IMR-90 (cell line): ENCODE measurements around the gene PMCH.

Experiments
- CEBPB ChIP-seq: IDR thresholded peaks from 2 replicates; pipeline ENCODE4 v1.6.1; 2012; ENCODE audit warnings: low read depth, low read length, improper control_type of control experiment
- CTCF ChIP-seq: conservative IDR thresholded peaks from 2 replicates; pipeline ENCODE4 v1.5.1; 2012; ENCODE audit warnings: mild to moderate bottlenecking, low read depth, low read length, improper control_type of control experiment
- FOS ChIP-seq: fragments of 150-350 bp; IDR thresholded peaks from 2 replicates; pipeline ENCODE4 v1.6.1; 2016; ENCODE audit warnings: low read depth, low read length
- MAZ ChIP-seq: IDR thresholded peaks from 2 replicates; pipeline ENCODE4 v1.6.1; 2012; ENCODE audit warnings: low read depth, mild to moderate bottlenecking, low read length, improper control_type of control experiment, moderate library complexity, borderline replicate concordance
- MXI1 ChIP-seq: IDR thresholded peaks from 2 replicates; pipeline ENCODE4 v1.6.1; 2012; ENCODE audit warnings: low read depth, mild to moderate bottlenecking, low read length, moderate library complexity, borderline replicate concordance
- POLR2A ChIP-seq: IDR thresholded peaks from 2 replicates; pipeline ENCODE4 v1.6.1; 2012; ENCODE audit warnings: mild to moderate bottlenecking, low read depth, low read length
- RAD21 ChIP-seq: IDR thresholded peaks from 2 replicates; pipeline ENCODE4 v1.6.1; 2012; ENCODE audit warnings: low read length, improper control_type of control experiment

GRCh38 chr12:102232036-102232435, 34.4 kb upstream of the PMCH start:
- TF ChIP-seq CTCF (no peak), POLR2A (no peak), CEBPB (no peak), FOS (no peak), MAZ (no peak), RAD21 (no peak), MXI1 (no peak)
